H1 (cell line): ENCODE measurements around the gene DUSP1. TPM values are rescaled to one million over a fixed set of nuclear protein-coding genes. Genes with fewer than 3 reads are reported as not detected.
A peak's percentile ranks its signal among the peaks of the same experiment; 100 is the strongest.

Experiments used
- CTCF ChIA-PET: fragments of 300-600 bp; sonication (Branson Sonifier 250); formaldehyde crosslinking; loops from one replicate; lab custom pipeline; 2021; ENCODE audit not compliant: partially characterized antibody; lab: Charles Lee
- POLR2A ChIA-PET: fragments of 300-600 bp; sonication (Branson Sonifier 250); formaldehyde crosslinking; loops from one replicate; lab custom pipeline; 2021; ENCODE audit warnings: inconsistent platforms; ENCODE audit not compliant: partially characterized antibody; lab: Charles Lee
- DNase-seq, 2 experiments: peaks; one replicate each; pipeline versions ENCODE4 v3.0.0 to v3.0.0-alpha.2; 2010 to 2022; ENCODE audit warnings: low spot score in 2 of 2, low read depth in 1 of 2, mixed read lengths in 1 of 2
- FAIRE-seq: peaks from 2 replicates; lab custom pipeline; 2011; peaks lifted over from hg19 to GRCh38; lab: Jason Lieb, UNC
- H2AFZ ChIP-seq: 2 replicates; pipeline ENCODE4 v1.8.1; 2012; ENCODE audit warnings: low read length, inconsistent platforms
- H2AK5ac ChIP-seq: 2 replicates; pipeline ENCODE4 v1.6.1; 2013; ENCODE audit warnings: low read depth, low read length
- H2BK120ac ChIP-seq: replicated peaks from 2 replicates; pipeline ENCODE3; 2013; ENCODE audit warnings: low read depth, low read length, inconsistent platforms
- H2BK12ac ChIP-seq: 2 replicates; pipeline ENCODE4 v1.6.1; 2013; ENCODE audit warnings: low read depth, low read length
- H2BK15ac ChIP-seq: 2 replicates; pipeline ENCODE4 v1.6.1; 2013; ENCODE audit warnings: low read length
- H2BK20ac ChIP-seq: 2 replicates; pipeline ENCODE4 v1.6.1; 2013; ENCODE audit warnings: low read length
- H2BK5ac ChIP-seq: 2 replicates; pipeline ENCODE4 v1.6.1; 2013; ENCODE audit warnings: low read depth, low read length
- H3K14ac ChIP-seq: 2 replicates; pipeline ENCODE4 v1.6.1; 2013; ENCODE audit warnings: inconsistent platforms; ENCODE audit not compliant: insufficient read length
- H3K18ac ChIP-seq: 2 replicates; pipeline ENCODE4 v1.6.1; 2013; ENCODE audit warnings: low read length; ENCODE audit errors: extremely low read depth
- H3K23ac ChIP-seq: 2 replicates; pipeline ENCODE4 v1.6.1; 2013; ENCODE audit warnings: inconsistent platforms; ENCODE audit not compliant: insufficient read length
- H3K23me2 ChIP-seq: 2 replicates; pipeline ENCODE4 v1.6.1; 2013; ENCODE audit warnings: low read depth, low read length
- H3K27ac ChIP-seq: 2 replicates; pipeline ENCODE4 v1.6.1; 2011; ENCODE audit warnings: low read depth, low read length, inconsistent platforms
- H3K27me3 ChIP-seq, 4 experiments: replicated peaks in 1 of 4; 1 replicate in 1 of 4; 2 replicates in 3 of 4; pipeline versions ENCODE4 v1.6.1 to v1.8.1; 2011 to 2013; ENCODE audit warnings: low read length in 3 of 4, mild to moderate bottlenecking in 3 of 4, inconsistent platforms in 2 of 4, mixed read lengths in 2 of 4, moderate library complexity in 1 of 4; ENCODE audit not compliant: control insufficient read depth in 3 of 4, insufficient read depth in 3 of 4; ENCODE audit errors: extremely low read depth in 1 of 4
- H3K36me3 ChIP-seq, 4 experiments: 2 replicates each; pipeline versions ENCODE4 v1.6.1 to v1.8.1; 2011 to 2013; ENCODE audit warnings: mild to moderate bottlenecking in 4 of 4, low read length in 3 of 4, moderate library complexity in 2 of 4, control low read depth in 1 of 4, inconsistent platforms in 1 of 4; ENCODE audit not compliant: insufficient read depth in 4 of 4, control insufficient read depth in 2 of 4
- H3K4ac ChIP-seq: replicated peaks from 2 replicates; pipeline ENCODE3; 2013; ENCODE audit warnings: low read length, low read depth, mixed read lengths, inconsistent platforms; ENCODE audit not compliant: insufficient read length
- H3K4me1 ChIP-seq, 4 experiments: replicated peaks in 1 of 4; 1 replicate in 1 of 4; 2 replicates in 3 of 4; pipeline versions ENCODE4 v1.6.1 to v1.8.1; 2011 to 2013; ENCODE audit warnings: low read length in 3 of 4, inconsistent platforms in 2 of 4, mixed read lengths in 1 of 4; ENCODE audit not compliant: insufficient read depth in 4 of 4, control insufficient read depth in 3 of 4
- H3K4me2 ChIP-seq, 2 experiments: 2 replicates each; pipeline versions ENCODE4 v1.6.1 to v1.8.1; 2011 to 2013; ENCODE audit warnings: low read depth in 2 of 2, low read length in 2 of 2, control low read depth in 1 of 2, inconsistent platforms in 1 of 2, mild to moderate bottlenecking in 1 of 2; ENCODE audit not compliant: insufficient read depth in 1 of 2
- H3K4me3 ChIP-seq, 4 experiments: fragments of 200-600, 300-600 bp in 1 of 4; sonication (generic), shearing (Covaris generic), sonication (Bioruptor Twin) in 1 of 4; 2 replicates each; pipeline versions ENCODE4 v1.5.1 to v1.8.1; 2011 to 2016; ENCODE audit warnings: low read length in 4 of 4, low read depth in 3 of 4, control low read depth in 2 of 4, inconsistent platforms in 2 of 4, mild to moderate bottlenecking in 2 of 4, mixed read lengths in 1 of 4, moderate library complexity in 1 of 4; ENCODE audit not compliant: insufficient read depth in 2 of 4; ENCODE audit errors: extremely low read depth in 1 of 4
- H3K56ac ChIP-seq: replicated peaks from 2 replicates; pipeline ENCODE3; 2013; ENCODE audit warnings: low read depth, mild to moderate bottlenecking, mixed read lengths, low read length, inconsistent platforms; ENCODE audit not compliant: insufficient read length
- H3K79me1 ChIP-seq: 2 replicates; pipeline ENCODE4 v1.6.1; 2013; ENCODE audit warnings: low read depth, low read length, control low read depth
- H3K79me2 ChIP-seq, 2 experiments: 2 replicates each; pipeline versions ENCODE4 v1.6.1 to v1.8.1; 2012 to 2013; ENCODE audit warnings: low read length in 2 of 2, mild to moderate bottlenecking in 2 of 2, inconsistent platforms in 1 of 2; ENCODE audit not compliant: insufficient read depth in 2 of 2, control insufficient read depth in 1 of 2
- H3K9ac ChIP-seq, 4 experiments: replicated peaks in 1 of 4; 1 replicate in 1 of 4; 2 replicates in 3 of 4; pipeline versions ENCODE4 v1.6.1 to v1.8.1; 2011 to 2013; ENCODE audit warnings: low read depth in 3 of 4, low read length in 3 of 4, control low read depth in 2 of 4, mild to moderate bottlenecking in 2 of 4, moderate library complexity in 2 of 4, inconsistent platforms in 1 of 4; ENCODE audit errors: extremely low read depth in 1 of 4
- H3K9me3 ChIP-seq, 2 experiments: 2 replicates each; pipeline versions ENCODE4 v1.6.1 to v1.8.1; 2012 to 2013; ENCODE audit warnings: mild to moderate bottlenecking in 2 of 2, moderate library complexity in 2 of 2, control low read depth in 1 of 2, inconsistent platforms in 1 of 2, low read depth in 1 of 2, low read length in 1 of 2, mixed read lengths in 1 of 2; ENCODE audit not compliant: insufficient read depth in 2 of 2
- H4K20me1 ChIP-seq, 2 experiments: replicated peaks in 1 of 2; 2 replicates each; pipeline versions ENCODE3 to v1.8.1; 2011 to 2013; ENCODE audit warnings: inconsistent platforms in 2 of 2, low read length in 2 of 2, mild to moderate bottlenecking in 1 of 2; ENCODE audit not compliant: insufficient read depth in 2 of 2, control insufficient read depth in 1 of 2
- H4K5ac ChIP-seq: 2 replicates; pipeline ENCODE4 v1.6.1; 2013; ENCODE audit warnings: low read length, low read depth, mixed read lengths, inconsistent platforms; ENCODE audit not compliant: insufficient read length
- H4K8ac ChIP-seq: 2 replicates; pipeline ENCODE4 v1.8.0; 2013; ENCODE audit warnings: mild to moderate bottlenecking, moderate library complexity, low read length, inconsistent platforms; ENCODE audit not compliant: insufficient read depth; ENCODE audit errors: extremely low read depth
- H4K91ac ChIP-seq: replicated peaks from 2 replicates; pipeline ENCODE3; 2013; ENCODE audit warnings: low read length, mixed read lengths, inconsistent platforms; ENCODE audit not compliant: insufficient read length
- CREB1 ChIP-seq: IDR thresholded peaks from 2 replicates; pipeline ENCODE4 v1.6.1; 2012; ENCODE audit warnings: inconsistent platforms
- EP300 ChIP-seq, 2 experiments: IDR thresholded peaks; 1 replicate in 1 of 2; 2 replicates in 1 of 2; pipeline ENCODE4 v1.6.1; 2011 to 2012; ENCODE audit warnings: low read depth in 2 of 2, low read length in 2 of 2, mild to moderate bottlenecking in 2 of 2, borderline replicate concordance in 1 of 2, inconsistent platforms in 1 of 2, moderate library complexity in 1 of 2
- WGBS, 2 experiments: shearing (Covaris generic) in 1 of 2; methylation state at CpG; one replicate each; pipeline versions ENCODE4 v1.1.6 to v1.1.7; 2013 to 2015; ENCODE audit warnings: low lambda C conversion rate in 2 of 2, mixed read lengths in 2 of 2, inconsistent platforms in 1 of 2, low coverage in 1 of 2, missing lambda C conversion rate in 1 of 2; ENCODE audit not compliant: insufficient replicate concordance in 2 of 2, insufficient coverage in 1 of 2, insufficient read length in 1 of 2; ENCODE audit errors: extremely low coverage in 1 of 2, missing lambda C conversion rate in 1 of 2; 5-methylcytosine and 5-hydroxymethylcytosine counted together
- polyA plus RNA-seq, 7 experiments: library from polyadenylated mRNA; depleted of rRNA in 3 of 7; stranded (reverse) in 5 of 7; unstranded in 2 of 7; fragments of >200 nt in 5 of 7; fragments of 200-250 nt in 2 of 7; gene quantifications; 1 replicate in 5 of 7; 2 replicates in 1 of 7; 4 replicates in 1 of 7; pipeline versions ENCODE4 v1.2.1 to v1.2.3, GENCODE V29; 2011 to 2013; ENCODE audit warnings: missing spikeins in 2 of 7, mixed read lengths in 2 of 7
- total RNA-seq: library from RNA; stranded (reverse); fragmentation: NEBNext Ultra II Directional; extraction: Animal tissue kit (Norgen Biotek cat#: 25700); gene quantifications from 2 replicates; pipeline ENCODE4 v1.2.1, GENCODE V29; 2021

The DUSP1 gene
- total and polyA plus RNA-seq, 2 of the 8 experiments (the other 6 are each of a cell fraction or from before 2014, with no cell fraction given), result 6.5 to 11.7 TPM

- H3K14ac ChIP-seq, result no peak overlapping the region
- H3K23ac ChIP-seq, result no peak overlapping the region
- peaks cover 2 to 14% of the 10 kb centered on the region in 2 experiments for H4K20me1 ChIP-seq
- peaks cover 6 to 25% (median 8%) of the 10 kb centered on the region in 4 experiments for H3K4me1 ChIP-seq
- H3K27ac ChIP-seq, result no peak overlapping the region
- no peaks in the 10 kb centered on the region for H3K9me3 ChIP-seq
- H2AK5ac ChIP-seq, result no peak overlapping the region
- no peak overlapping the region for H4K5ac ChIP-seq
- H3K4ac ChIP-seq, result no peak overlapping the region
- FAIRE-seq (no peak), DNase-seq (no peak)
- peak overlapping the region; percentile 77 to 96 for H3K4me2 ChIP-seq
- peak overlapping the region; percentile 53 to 83 (median 80) for H3K4me3 ChIP-seq
- H3K18ac ChIP-seq, result no peak overlapping the region
- peaks cover 0 to 15% (median 6%) of the 10 kb centered on the region in 4 experiments; a peak in 4 of 8 replicates for H3K36me3 ChIP-seq
- no peaks in the 10 kb centered on the region; the same call in 1 of the 2 replicates for H3K79me1 ChIP-seq
- no peak overlapping the region for H2BK120ac ChIP-seq
- H2BK12ac ChIP-seq, result peak overlapping the region; percentile 17; the same call in 1 of the 2 replicates
- H2AFZ ChIP-seq, result no peak overlapping the region
- peak overlapping the region; percentile 42 to 98 (median 93) for H3K9ac ChIP-seq
- H3K27me3 ChIP-seq, result peaks cover 0 to 23% (median 15%) of the 10 kb centered on the region in 4 experiments; a peak in 6 of 7 replicates
- H3K23me2 ChIP-seq, result peaks cover 15% of the 10 kb centered on the region
- no peak overlapping the region for H2BK20ac ChIP-seq
- CTCF ChIA-PET, result interaction anchor here (0.9 to 6.3 kb wide), 11 partner anchors 15 to 168 kb away, joined by 3 to 50 read pairs (median 4); no protein-coding TSS in a partner anchor
- no peak overlapping the region for H4K8ac ChIP-seq
- H3K56ac ChIP-seq, result no peak overlapping the region
- 44% methylated on average over 21 of the region's 21 CpGs; no CpG with 5 or more reads in 1 of the 2 experiments for WGBS, 2 experiments
- H3K79me2 ChIP-seq, result peaks cover 0 to 14% of the 10 kb centered on the region in 2 experiments; a peak in 2 of 4 replicates
- no peak overlapping the region for H2BK5ac ChIP-seq
- H2BK15ac ChIP-seq, result no peak overlapping the region
- POLR2A ChIA-PET, result interaction anchor here (0.6 to 5.0 kb wide), 38 partner anchors 10 to 650 kb away, joined by 3 to 45 read pairs (median 4); partner anchors contain the start of genes ERGIC1 and RPL26L1
- H4K91ac ChIP-seq, result no peak overlapping the region
- no peak for TF ChIP-seq CREB1
- no peak for TF ChIP-seq EP300 (IDR thresholded peaks at IDR 0.05; ENCODE audit: borderline replicate concordance in 1 of 2, low read depth in 2 of 2, low read length in 2 of 2)
Measured at GRCh38 chr5:172769616-172770373, 1.2 kb downstream of the DUSP1 start.
